GM21381 (cell line): ENCODE data around the gene RPL9.
"Not testable (repeated sequence)": the region's sequence is repeated elsewhere in the genome, so short reads cannot be mapped to it uniquely, and the experiment has no call there.

Source experiments
- ATAC-seq: cut with Tn5 transposase; IDR thresholded peaks from one replicate; pipeline ENCODE4 v1.9.1; 2021; ENCODE audit warnings: mild to moderate bottlenecking, moderate library complexity; ENCODE audit not compliant: unreplicated experiment

The RPL9 gene

DNA sequence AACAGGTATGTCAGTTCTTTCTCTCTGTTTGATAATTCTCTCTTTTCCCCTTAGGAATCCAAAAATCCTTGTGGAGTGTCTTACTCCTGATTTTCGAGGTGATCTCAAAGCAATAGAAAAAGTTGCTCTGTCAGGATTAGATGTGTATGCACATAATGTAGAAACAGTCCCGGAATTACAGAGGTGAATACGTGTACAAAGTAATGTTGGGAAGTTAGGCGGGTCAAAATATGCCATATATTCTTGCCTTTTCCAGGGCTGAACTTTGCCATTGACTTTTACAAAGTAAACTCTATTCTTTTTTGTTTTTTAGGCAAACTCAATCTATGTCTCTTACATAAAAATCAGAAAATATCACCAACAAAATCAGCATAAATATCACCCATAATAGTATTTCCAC, 8.7 kb upstream of the RPL9 start:
- no peak for ATAC-seq

GRCh38 chr4:39466747-39467146, 8.0 kb upstream of the RPL9 start:
- no peak for ATAC-seq

GRCh38 chr4:39464886-39465501, 6.3 kb upstream of the RPL9 start:
- ATAC-seq: no peak

- ATAC-seq: not testable (repeated sequence)
These were observed 589 bp downstream of the RPL9 start for GRCh38 chr4:39458161-39458504.

DNA sequence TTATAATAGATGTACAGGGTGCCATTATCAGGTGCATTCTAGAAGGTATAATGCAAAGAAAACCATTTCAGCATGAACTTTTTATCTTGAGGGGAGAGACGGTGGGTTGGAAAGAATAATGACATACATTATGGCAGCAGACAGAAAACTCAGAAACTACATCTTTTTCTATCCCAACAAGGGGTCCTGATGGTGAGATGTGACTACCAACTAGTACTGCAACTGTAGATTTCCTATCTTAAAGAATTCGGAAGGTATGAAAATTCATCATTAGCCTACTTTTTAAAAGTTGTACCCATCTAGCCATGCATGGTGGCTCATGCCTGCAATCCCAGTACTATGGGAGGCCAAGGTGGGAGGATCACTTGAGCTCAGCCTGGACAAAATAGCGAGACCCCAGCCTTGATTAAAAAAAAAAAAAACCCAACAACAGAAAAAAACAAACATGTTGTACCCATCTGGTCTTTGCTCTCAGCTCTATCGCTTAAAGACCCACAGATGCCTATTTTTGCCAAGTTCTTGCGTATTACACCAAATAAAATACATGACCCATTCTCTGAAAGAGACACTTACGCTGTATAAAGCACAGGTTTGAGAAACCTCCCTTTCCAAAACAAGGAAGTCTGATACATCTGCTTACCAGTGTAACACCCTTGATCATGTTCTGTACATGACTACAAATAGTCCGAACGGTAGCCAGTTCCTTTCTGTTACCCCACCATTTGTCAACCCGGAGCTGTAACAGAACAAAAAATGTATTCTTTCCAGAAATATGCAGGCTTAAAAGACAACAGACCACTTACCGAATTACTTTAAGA, 1.6 kb downstream of the RPL9 start:
- ATAC-seq: no peak

- ATAC-seq: no peak
These were observed 3.2 kb downstream of the RPL9 start for GRCh38 chr4:39455486-39455885.

- ATAC-seq: no peak
These were observed 5.0 kb downstream of the RPL9 start for GRCh38 chr4:39453738-39454137.

- no peak for ATAC-seq
These were observed 5.7 kb downstream of the RPL9 start for GRCh38 chr4:39452860-39453587.

DNA sequence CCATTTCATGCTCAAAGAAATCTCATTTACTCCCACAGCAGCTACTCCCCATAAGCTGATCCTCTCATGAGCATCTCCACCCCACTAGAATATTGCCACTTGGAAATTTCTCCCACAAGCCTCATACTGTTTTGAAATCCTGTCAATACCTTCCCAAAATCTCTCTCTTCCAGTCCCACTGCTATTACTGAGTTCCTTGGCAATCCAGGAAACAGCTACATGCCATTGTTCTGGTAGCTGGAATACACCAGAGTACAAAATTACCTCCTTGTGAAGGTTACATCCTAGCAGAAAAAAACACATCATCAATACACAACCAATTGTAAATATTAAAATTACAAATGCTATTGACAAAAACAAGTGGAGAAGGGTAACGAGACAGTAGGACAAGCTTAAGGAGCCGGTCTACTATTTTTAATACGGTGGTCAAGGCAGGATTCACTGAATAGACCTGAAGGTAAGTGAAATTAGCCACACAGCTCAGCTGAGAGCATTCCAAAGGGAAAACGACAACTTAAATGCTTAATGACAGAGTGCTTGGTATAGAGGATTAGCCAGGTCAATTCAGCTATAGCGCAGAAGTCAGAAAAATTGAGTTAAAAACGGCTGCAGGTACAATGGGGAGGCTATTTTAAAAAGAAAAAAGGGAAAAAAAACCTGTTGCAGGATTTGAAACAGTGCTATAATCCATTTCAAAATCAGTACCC, 6.4 kb downstream of the RPL9 start:
- ATAC-seq: no peak

DNA sequence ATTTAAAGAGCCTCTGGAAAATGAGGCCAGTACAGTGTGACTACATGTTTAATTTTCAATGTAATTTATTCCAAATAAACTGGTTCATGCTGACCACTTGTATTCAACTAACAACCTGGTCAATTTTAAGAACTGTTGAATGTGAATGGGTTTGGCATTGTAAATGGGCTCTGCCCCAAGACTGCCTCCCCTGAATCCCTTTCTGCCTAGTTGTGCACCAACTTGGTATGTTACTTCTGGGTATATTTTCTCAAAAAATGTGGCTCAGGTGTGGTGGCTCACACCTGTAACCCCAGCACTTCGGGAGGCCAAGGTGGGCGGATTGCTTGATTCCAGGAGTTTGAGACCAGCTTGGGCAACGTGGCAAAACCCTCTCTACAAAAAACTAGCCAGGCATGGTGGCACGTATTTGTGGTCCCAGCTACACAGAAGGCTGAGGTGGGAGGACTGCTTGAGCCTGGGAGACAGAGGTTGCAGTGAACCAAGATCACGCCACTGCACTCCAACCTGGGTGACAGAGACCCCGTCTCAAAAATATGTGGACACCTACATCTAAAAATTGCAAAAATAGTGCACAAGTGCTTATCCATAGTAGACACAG, 7.2 kb downstream of the RPL9 start:
- ATAC-seq: no peak

DNA sequence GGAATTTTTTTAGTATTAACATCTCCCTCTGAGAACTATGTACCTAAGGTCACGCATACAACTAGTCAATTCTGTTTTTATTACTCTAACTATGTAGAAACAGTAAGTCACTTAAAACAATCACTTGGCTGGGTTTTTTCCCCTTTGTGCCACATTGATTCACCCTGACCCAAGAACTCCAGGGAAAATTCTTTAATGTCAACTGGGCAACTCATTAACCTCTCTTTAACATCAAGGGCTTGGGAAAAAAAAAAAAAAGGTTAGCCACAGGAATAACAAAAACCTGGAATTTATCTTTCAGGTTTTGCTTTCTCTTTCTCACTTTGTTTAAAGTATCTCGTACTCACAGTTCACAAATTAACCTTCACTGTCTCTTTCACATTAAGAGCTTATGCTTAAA, 8.1 kb downstream of the RPL9 start:
- no peak for ATAC-seq

DNA sequence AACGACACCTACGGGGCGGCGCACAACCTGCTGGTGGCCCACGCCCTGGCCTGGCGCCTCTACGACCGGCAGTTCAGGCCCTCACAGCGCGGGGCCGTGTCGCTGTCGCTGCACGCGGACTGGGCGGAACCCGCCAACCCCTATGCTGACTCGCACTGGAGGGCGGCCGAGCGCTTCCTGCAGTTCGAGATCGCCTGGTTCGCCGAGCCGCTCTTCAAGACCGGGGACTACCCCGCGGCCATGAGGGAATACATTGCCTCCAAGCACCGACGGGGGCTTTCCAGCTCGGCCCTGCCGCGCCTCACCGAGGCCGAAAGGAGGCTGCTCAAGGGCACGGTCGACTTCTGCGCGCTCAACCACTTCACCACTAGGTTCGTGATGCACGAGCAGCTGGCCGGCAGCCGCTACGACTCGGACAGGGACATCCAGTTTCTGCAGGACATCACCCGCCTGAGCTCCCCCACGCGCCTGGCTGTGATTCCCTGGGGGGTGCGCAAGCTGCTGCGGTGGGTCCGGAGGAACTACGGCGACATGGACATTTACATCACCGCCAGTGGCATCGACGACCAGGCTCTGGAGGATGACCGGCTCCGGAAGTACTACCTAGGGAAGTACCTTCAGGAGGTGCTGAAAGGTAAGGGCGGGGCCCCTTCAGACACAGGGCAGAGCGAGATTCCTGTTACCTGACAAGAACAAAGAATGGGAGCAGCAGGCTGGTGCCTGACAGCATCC, 11.7 kb downstream of the RPL9 start:
- ATAC-seq: peak; percentile 84

- no peak for ATAC-seq
These were observed 12.3 kb downstream of the RPL9 start for GRCh38 chr4:39446483-39446841.

GRCh38 chr4:39442998-39443397, 15.7 kb downstream of the RPL9 start:
- ATAC-seq: no peak

GRCh38 chr4:39441593-39441992, 17.1 kb downstream of the RPL9 start:
- ATAC-seq: no peak

- no peak for ATAC-seq
These were observed 22.8 kb downstream of the RPL9 start for GRCh38 chr4:39435659-39436563.

- ATAC-seq: no peak
These were observed 24.7 kb downstream of the RPL9 start for GRCh38 chr4:39433878-39434492.

- no peak for ATAC-seq
These were observed 29.0 kb downstream of the RPL9 start for GRCh38 chr4:39429476-39430334.
